Fibroblast of villous mesenchyme (primary cell): ENCODE measurements around the gene DNAJC21. TPM values are rescaled to one million over a fixed set of nuclear protein-coding genes. Genes with fewer than 3 reads are reported as not detected.

Experiments used
- DNase-seq: peaks from one replicate; pipeline ENCODE4 v3.0.0-alpha.2; 2010; ENCODE audit warnings: low read depth
- H3K4me3 ChIP-seq: 2 replicates; pipeline ENCODE4 v1.5.1; 2011; ENCODE audit warnings: low read depth, mild to moderate bottlenecking, low read length
- CTCF ChIP-seq: IDR thresholded peaks from 2 replicates; pipeline ENCODE4 v1.5.1; 2012; ENCODE audit warnings: low read depth, mild to moderate bottlenecking, low read length; ENCODE audit not compliant: insufficient read depth
- total RNA-seq: library from RNA; depleted of rRNA; stranded (reverse); fragments of >200 nt; gene quantifications from 2 replicates; pipeline ENCODE4 v1.2.3, GENCODE V29; 2012

Gene DNAJC21
- total RNA-seq = 22.2 and 44.5 TPM in 2 replicates

GRCh38 chr5:34929134-34929719, at the start of gene DNAJC21:
TSS of gene DNAJC21 (plus strand) at chr5:34929559. CDS start at chr5:34929820, 261 bp downstream.
- peak; percentile 97 for DNase-seq
- no peak for TF ChIP-seq CTCF
- peak within 1 kb of the TSS; percentile 91 for H3K4me3 ChIP-seq

- TF ChIP-seq CTCF = no peak
- H3K4me3 ChIP-seq = no peak overlapping the region
- no peak for DNase-seq
These were observed 48.1 kb upstream of the DNAJC21 start for GRCh38 chr5:34881246-34881645.

- no peak for TF ChIP-seq CTCF
- no peak overlapping the region for H3K4me3 ChIP-seq
- no peak for DNase-seq
These were observed 42.8 kb upstream of the DNAJC21 start for GRCh38 chr5:34886392-34887119.

- H3K4me3 ChIP-seq = no peak overlapping the region
- TF ChIP-seq CTCF = no peak
- DNase-seq = no peak
These were observed 40.0 kb upstream of the DNAJC21 start for GRCh38 chr5:34889394-34889793.

- peak; percentile 77 for DNase-seq
- TF ChIP-seq CTCF = no peak
- no peak overlapping the region for H3K4me3 ChIP-seq
These were observed 37.4 kb upstream of the DNAJC21 start for GRCh38 chr5:34891981-34892380.

GRCh38 chr5:34892414-34892813, 36.9 kb upstream of the DNAJC21 start:
- DNase-seq = no peak
- H3K4me3 ChIP-seq = no peak overlapping the region
- TF ChIP-seq CTCF = no peak
